Tibial artery (tissue), 4 donors: ENCODE measurements around the gene DCLK1.

Experiments used
- DNase-seq, 2 donors: peaks; one replicate each; pipeline ENCODE4 v3.0.0-alpha.2; 2019
- H3K27ac ChIP-seq, 2 donors: fragments of 200-600 bp; sonication (generic) in 1 of 2; 1 replicate in 1 of 2; 2 replicates in 1 of 2; pipeline ENCODE4 v1.5.1; 2018 to 2019; ENCODE audit warnings: mild to moderate bottlenecking in 1 of 2
- H3K27me3 ChIP-seq, 2 donors: fragments of 200-600 bp; sonication (generic) in 1 of 2; one replicate each; pipeline versions ENCODE4 v1.5.1 to v1.6.0; 2016 to 2019
- H3K36me3 ChIP-seq, 3 donors: fragments of 200-600 bp; sonication (generic) in 2 of 3; one replicate each; pipeline ENCODE4 v1.5.1; 2016 to 2019; ENCODE audit warnings: mild to moderate bottlenecking in 2 of 3
- H3K4me1 ChIP-seq, 4 donors: fragments of 200-600 bp; sonication (generic) in 2 of 4; 1 replicate in 3 of 4; 2 replicates in 1 of 4; pipeline ENCODE4 v1.5.1; 2016 to 2019
- H3K4me3 ChIP-seq, 2 donors: fragments of 200-600 bp; sonication (generic) in 1 of 2; 1 replicate in 1 of 2; 2 replicates in 1 of 2; pipeline ENCODE4 v1.5.1; 2018 to 2019; ENCODE audit warnings: mild to moderate bottlenecking in 2 of 2
- H3K9me3 ChIP-seq, 3 donors: fragments of 200-600 bp; sonication (generic) in 1 of 3; one replicate each; pipeline ENCODE4 v1.5.1; 2016 to 2019
- intact Hi-C: fragments of 100-400 bp; cut with DNase I; formaldehyde crosslinking; loops from one replicate; pipeline ENCODE4 v1.15.0; 2023; ENCODE audit warnings: low total_unique reads
- TF ChIP-seq, protein P1 (sequence below), 2 experiments: fragments of 200-600 bp in 1 of 2; fragments of 450-650 bp in 1 of 2; IDR thresholded peaks; one replicate each; pipeline ENCODE4 v1.5.1; 2017 to 2019; ENCODE audit warnings: antibody characterized with exemption in 2 of 2, mild to moderate bottlenecking in 1 of 2, moderate library complexity in 1 of 2

The DCLK1 gene

DNA sequence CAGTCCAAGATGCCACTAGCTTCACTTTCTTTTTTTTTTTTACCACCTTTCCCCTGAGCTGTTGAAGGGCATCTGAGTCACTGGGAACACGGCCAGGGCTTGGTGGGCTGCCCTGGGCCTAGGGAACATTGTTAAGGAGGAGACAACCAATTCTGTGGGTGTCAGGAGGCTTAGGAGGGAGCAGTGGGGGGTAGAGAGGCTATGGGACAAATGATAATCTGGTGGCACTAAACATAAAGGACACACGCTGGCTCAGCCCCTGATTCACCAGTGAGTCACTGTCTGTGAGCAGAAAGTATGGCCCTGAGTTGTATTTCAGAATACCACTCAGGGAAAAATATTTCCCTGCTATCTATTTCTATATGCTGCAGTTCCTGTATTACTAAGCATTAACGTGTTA lies 207.8 kb downstream of the DCLK1 start:
- no peak overlapping the region for H3K27ac ChIP-seq
- intact Hi-C loops = no loop called here
- H3K9me3 ChIP-seq = no peaks in the 10 kb centered on the region
- H3K36me3 ChIP-seq = no peaks in the 10 kb centered on the region
- H3K4me3 ChIP-seq = no peak overlapping the region
- no peak for DNase-seq
- peaks cover 0 to 3% (median 1%) of the 10 kb centered on the region in 4 donors for H3K4me1 ChIP-seq
- TF ChIP-seq, protein P1, sequence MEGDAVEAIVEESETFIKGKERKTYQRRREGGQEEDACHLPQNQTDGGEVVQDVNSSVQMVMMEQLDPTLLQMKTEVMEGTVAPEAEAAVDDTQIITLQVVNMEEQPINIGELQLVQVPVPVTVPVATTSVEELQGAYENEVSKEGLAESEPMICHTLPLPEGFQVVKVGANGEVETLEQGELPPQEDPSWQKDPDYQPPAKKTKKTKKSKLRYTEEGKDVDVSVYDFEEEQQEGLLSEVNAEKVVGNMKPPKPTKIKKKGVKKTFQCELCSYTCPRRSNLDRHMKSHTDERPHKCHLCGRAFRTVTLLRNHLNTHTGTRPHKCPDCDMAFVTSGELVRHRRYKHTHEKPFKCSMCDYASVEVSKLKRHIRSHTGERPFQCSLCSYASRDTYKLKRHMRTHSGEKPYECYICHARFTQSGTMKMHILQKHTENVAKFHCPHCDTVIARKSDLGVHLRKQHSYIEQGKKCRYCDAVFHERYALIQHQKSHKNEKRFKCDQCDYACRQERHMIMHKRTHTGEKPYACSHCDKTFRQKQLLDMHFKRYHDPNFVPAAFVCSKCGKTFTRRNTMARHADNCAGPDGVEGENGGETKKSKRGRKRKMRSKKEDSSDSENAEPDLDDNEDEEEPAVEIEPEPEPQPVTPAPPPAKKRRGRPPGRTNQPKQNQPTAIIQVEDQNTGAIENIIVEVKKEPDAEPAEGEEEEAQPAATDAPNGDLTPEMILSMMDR (IDR thresholded peaks at IDR 0.05) = no peak
- H3K27me3 ChIP-seq = no peaks in the 10 kb centered on the region

DNA sequence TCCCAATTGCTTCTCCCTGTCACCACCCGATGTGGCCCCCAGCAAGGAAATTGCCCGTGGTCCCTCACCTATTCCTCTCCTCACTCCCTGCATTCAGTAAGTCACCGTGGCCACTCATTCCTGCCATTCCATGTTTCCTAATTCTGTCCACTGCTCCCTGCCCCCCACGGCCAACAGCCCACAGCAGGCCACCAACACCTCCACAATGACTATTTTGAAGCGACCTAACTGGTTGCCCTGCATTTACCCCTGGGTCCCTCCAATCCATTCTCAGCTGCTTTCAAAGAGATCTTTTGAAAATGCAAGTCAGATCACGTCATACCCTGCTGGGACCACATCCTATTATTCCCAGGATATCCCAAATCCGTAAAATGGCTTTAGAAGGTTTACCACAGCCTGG lies 210.4 kb downstream of the DCLK1 start:
- Histone ChIP-seq H3K4me3 (no peak overlapping the region), H3K4me1 (peaks cover 0 to 17% (median 7%) of the 10 kb centered on the region in 4 donors), H3K9me3 (no peaks in the 10 kb centered on the region), H3K27me3 (no peaks in the 10 kb centered on the region), H3K27ac (no peak overlapping the region), H3K36me3 (no peaks in the 10 kb centered on the region)
- DNase-seq = no peak
- intact Hi-C loops = no loop called here
- TF ChIP-seq, protein P1 (IDR thresholded peaks at IDR 0.05) = no peak

DNA sequence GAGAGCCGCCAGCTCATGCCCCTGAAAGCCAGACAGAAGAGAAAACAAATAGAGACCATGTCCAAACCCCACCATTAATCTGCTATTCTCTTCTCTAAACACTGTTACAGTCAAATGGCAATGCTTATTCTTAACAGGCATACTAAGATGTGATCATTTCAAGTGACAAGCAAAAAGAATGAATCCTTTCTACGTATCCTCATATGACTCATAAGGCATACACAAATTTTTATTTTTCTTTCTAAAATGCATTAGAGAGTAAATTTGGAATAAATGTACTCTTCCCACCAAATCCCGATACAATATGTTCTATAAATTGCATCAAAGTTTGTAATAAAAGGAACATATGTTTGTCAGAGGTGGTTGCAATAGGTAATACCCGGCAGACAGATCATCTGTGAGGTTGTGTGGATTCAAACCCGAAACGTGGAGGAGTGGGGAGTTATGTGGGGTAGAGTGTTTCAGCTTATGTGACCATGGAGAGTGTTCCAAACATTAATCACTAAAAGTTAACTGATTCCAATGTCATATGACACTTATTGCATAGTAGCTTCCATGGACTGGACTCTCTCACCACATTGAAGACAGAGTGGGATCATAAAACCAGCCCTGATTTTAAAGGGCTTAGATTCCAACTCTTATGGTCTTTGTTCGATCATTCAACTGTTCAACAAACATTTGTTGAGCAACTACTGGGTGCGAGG lies 213.1 kb downstream of the DCLK1 start:
- Histone ChIP-seq H3K9me3 (no peaks in the 10 kb centered on the region), H3K27me3 (no peaks in the 10 kb centered on the region), H3K36me3 (no peaks in the 10 kb centered on the region), H3K4me1 (peaks cover 0 to 17% (median 7%) of the 10 kb centered on the region in 4 donors), H3K27ac (peak overlapping the region; percentile 36 to 41), H3K4me3 (peak overlapping the region; percentile 30 to 31)
- no peak for DNase-seq
- TF ChIP-seq, protein P1 (IDR thresholded peaks at IDR 0.05) = no peak
- intact Hi-C loops = no loop called here

DNA sequence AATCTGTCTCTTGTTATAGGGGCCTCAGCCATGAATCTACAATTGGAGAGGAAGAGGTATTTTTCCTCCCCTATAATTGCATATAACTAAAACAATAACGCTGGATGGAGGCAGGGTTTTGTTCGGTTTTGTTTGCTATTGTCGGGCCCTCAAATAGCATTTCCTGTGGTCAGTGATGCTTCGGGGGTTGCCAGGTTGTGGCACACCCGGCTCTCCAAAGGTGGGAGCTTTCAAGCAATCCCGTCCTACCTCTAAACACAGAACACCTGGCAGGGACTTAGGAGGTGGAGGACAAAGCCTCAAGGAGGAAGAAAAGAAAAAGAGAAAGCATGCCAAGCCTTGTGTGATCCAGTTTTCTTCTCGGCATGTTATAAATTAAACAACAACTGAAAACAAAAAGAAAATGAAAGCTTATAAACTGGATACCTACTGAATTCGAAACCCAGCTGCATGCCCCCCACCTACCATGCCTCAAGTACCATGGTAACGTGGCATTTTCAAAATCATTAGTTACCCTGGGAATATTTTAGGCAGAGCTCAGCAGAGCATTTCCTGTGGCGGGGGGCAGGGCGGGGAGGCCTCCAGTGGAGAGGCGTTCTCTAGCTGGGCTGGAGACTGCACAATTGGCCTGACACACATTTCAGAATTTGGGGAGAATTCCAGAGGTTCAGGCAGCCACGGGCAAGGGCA lies 213.8 kb downstream of the DCLK1 start:
- Histone ChIP-seq H3K4me1 (peaks cover 0 to 17% (median 7%) of the 10 kb centered on the region in 4 donors), H3K27ac (peak overlapping the region; percentile 36 to 41), H3K27me3 (no peaks in the 10 kb centered on the region), H3K36me3 (no peaks in the 10 kb centered on the region), H3K9me3 (no peaks in the 10 kb centered on the region), H3K4me3 (peak overlapping the region; percentile 30 to 31)
- TF ChIP-seq, protein P1 (IDR thresholded peaks at IDR 0.05) = no peak
- intact Hi-C loops = no loop called here
- DNase-seq = no peak

DNA sequence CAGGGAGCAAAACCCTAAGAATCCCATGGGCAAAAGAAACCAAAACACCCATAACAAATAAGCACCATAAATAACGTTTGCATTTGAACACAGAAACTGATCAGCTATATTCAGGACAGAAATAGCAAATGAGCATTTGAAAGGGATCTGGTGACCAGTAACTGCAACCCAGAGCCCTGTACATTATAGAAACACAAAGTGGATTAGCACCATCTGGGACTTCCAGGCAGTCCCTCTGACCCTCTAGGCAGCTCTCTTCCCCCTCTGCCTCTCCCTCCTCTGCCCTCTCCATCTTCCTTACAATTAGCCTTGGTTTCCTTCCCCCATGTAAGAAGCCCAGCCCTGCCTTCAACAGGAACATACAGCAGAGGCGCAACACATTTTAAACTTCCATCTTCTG lies 215.0 kb downstream of the DCLK1 start:
- no peaks in the 10 kb centered on the region for H3K36me3 ChIP-seq
- H3K4me1 ChIP-seq = peaks cover 0 to 17% (median 7%) of the 10 kb centered on the region in 4 donors
- intact Hi-C loops = no loop called here
- H3K9me3 ChIP-seq = no peaks in the 10 kb centered on the region
- TF ChIP-seq, protein P1 (IDR thresholded peaks at IDR 0.05) = no peak
- no peak overlapping the region for H3K4me3 ChIP-seq
- no peaks in the 10 kb centered on the region for H3K27me3 ChIP-seq
- DNase-seq = no peak
- no peak overlapping the region for H3K27ac ChIP-seq
